Prostate gland (tissue), 2 donors: ENCODE results near the gene XNDC1N. TPM values are rescaled to one million over a fixed set of nuclear protein-coding genes. Genes with fewer than 3 reads are reported as not detected.

ENCODE experiments used
- DNase-seq: peaks from one replicate; pipeline ENCODE4 v3.0.0-alpha.2; 2019; ENCODE audit warnings: low spot score
- H3K27ac ChIP-seq, 2 donors: fragments of 200-600 bp; sonication (generic); 2 replicates each; pipeline ENCODE4 v1.5.1; 2017 to 2019
- H3K27me3 ChIP-seq: fragments of 200-600 bp; sonication (generic); replicated peaks from 2 replicates; pipeline ENCODE4 v1.5.1; 2019; ENCODE audit not compliant: insufficient read depth
- H3K36me3 ChIP-seq, 2 donors: fragments of 200-600 bp; sonication (generic); 1 replicate in 1 of 2; 2 replicates in 1 of 2; pipeline versions ENCODE4 v1.5.1 to v1.8.1; 2017 to 2019
- H3K4me1 ChIP-seq: fragments of 200-600 bp; sonication (generic); replicated peaks from 2 replicates; pipeline ENCODE4 v1.5.1; 2019
- H3K4me3 ChIP-seq, 2 donors: fragments of 200-600 bp; sonication (generic); 2 replicates each; pipeline ENCODE4 v1.5.1; 2017 to 2019
- H3K9me3 ChIP-seq: fragments of 200-600 bp; sonication (generic); 2 replicates; pipeline ENCODE4 v1.5.1; 2017
- POLR2A ChIP-seq: fragments of 450-650 bp; IDR thresholded peaks from one replicate; pipeline ENCODE4 v1.6.1; 2016; ENCODE audit warnings: antibody characterized with exemption, mild to moderate bottlenecking
- POLR2AphosphoS5 ChIP-seq: sonication (generic); formaldehyde crosslinking; IDR thresholded peaks from one replicate; pipeline ENCODE4 v1.6.1; 2017; ENCODE audit warnings: antibody characterized with exemption
- WGBS: methylation state at CpG from one replicate; pipeline ENCODE4 v1.1.5; 2018; 5-methylcytosine and 5-hydroxymethylcytosine counted together
- intact Hi-C: fragments of 100-400 bp; cut with DNase I; formaldehyde crosslinking; loops from one replicate; pipeline ENCODE4 v1.14.2; 2022
- total RNA-seq, 2 donors: library from RNA; depleted of rRNA; stranded (reverse); fragments of >200 nt; gene quantifications; one replicate each; pipeline ENCODE4 v1.1.0, GENCODE V29; 2016
- TF ChIP-seq, protein P1 (sequence below), 4 experiments: fragments of 200-600 bp in 2 of 4; fragments of 450-650 bp in 2 of 4; sonication (generic) in 2 of 4; IDR thresholded peaks; 1 replicate in 3 of 4; 2 replicates in 1 of 4; pipeline ENCODE4 v1.5.1; 2016 to 2019; ENCODE audit warnings: antibody characterized with exemption in 4 of 4, mild to moderate bottlenecking in 2 of 4, moderate library complexity in 2 of 4

The XNDC1N gene
- total RNA-seq, 2 donors from 2014 or later = 4.9 to 7.7 TPM

DNA sequence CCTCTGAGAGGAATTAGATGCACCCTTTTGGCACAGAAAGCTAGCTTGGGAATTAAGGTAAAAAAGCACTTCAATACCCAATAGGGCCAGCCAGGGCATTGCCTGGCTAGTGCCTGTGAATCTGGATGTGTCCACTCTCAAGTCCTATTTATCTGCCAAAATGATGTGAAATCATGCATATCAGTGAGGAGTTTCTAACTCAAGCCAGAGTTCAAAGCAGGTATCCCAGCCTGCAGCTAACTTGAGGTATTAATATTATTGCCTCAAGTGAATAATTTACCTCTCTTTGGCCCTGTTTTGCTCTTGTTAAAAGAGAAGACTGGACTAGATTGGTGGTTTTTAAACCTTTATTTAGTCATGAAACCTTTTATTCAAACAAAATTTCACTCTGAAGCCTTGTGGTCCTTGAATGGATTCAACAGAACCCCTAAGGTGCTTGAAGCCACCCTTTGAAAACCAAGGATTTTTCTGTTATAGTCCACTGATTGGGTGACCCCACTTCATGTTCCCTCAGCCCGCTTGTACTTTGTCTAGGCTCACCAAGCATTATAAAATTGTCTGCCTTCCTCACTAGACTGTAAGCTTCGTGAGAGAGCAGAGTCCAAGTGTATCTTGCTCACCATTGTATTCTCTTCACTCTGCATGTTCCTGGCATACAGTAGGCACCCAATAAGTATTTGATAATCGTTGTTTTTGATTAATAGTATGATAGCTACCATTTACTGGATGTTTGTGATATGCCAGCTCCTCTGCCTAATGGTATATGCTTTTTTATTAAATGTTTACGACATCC lies 4.9 kb upstream of the XNDC1N start:
- no peaks in the 10 kb centered on the region for H3K36me3 ChIP-seq
- H3K4me3 ChIP-seq = no peak overlapping the region
- peaks cover 7% of the 10 kb centered on the region for H3K4me1 ChIP-seq
- WGBS = 77% methylated on average over 4 of the region's 4 CpGs
- H3K27me3 ChIP-seq = no peaks in the 10 kb centered on the region
- intact Hi-C loops = no loop called here
- H3K27ac ChIP-seq = no peak overlapping the region
- H3K9me3 ChIP-seq = no peaks in the 10 kb centered on the region
- no peak for DNase-seq
- TF ChIP-seq, protein P1, sequence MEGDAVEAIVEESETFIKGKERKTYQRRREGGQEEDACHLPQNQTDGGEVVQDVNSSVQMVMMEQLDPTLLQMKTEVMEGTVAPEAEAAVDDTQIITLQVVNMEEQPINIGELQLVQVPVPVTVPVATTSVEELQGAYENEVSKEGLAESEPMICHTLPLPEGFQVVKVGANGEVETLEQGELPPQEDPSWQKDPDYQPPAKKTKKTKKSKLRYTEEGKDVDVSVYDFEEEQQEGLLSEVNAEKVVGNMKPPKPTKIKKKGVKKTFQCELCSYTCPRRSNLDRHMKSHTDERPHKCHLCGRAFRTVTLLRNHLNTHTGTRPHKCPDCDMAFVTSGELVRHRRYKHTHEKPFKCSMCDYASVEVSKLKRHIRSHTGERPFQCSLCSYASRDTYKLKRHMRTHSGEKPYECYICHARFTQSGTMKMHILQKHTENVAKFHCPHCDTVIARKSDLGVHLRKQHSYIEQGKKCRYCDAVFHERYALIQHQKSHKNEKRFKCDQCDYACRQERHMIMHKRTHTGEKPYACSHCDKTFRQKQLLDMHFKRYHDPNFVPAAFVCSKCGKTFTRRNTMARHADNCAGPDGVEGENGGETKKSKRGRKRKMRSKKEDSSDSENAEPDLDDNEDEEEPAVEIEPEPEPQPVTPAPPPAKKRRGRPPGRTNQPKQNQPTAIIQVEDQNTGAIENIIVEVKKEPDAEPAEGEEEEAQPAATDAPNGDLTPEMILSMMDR (IDR thresholded peaks at IDR 0.05) = no peak
- TF ChIP-seq POLR2AphosphoS5 = no peak
- TF ChIP-seq POLR2A = no peak

DNA sequence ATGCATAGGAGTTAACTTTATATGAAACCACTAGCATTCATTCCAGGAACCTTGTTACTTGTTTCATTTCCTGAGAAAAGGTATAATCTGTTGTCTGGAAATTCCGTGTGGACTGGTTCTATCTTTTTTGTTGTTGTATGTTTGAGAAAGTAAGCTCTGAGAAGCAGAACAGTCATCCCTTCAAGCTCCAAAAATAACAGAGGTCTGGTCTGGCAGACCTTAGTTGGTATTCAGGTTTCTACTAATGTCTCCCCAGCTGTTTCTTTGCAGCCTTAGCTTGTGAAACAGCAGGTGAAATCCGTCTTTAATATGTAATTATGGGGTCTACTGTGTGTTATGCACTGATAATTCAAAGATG lies 2.8 kb upstream of the XNDC1N start:
- intact Hi-C loops = no loop called here
- TF ChIP-seq POLR2AphosphoS5 (no peak), POLR2A (no peak)
- TF ChIP-seq, protein P1 (IDR thresholded peaks at IDR 0.05) = no peak
- no peak for DNase-seq
- no peak overlapping the region for H3K4me3 ChIP-seq
- no peaks in the 10 kb centered on the region for H3K9me3 ChIP-seq
- H3K27ac ChIP-seq = no peak overlapping the region
- WGBS = 44% methylated on average over 2 of the region's 2 CpGs
- peaks cover 7% of the 10 kb centered on the region for H3K4me1 ChIP-seq
- no peaks in the 10 kb centered on the region for H3K27me3 ChIP-seq
- no peaks in the 10 kb centered on the region for H3K36me3 ChIP-seq

DNA sequence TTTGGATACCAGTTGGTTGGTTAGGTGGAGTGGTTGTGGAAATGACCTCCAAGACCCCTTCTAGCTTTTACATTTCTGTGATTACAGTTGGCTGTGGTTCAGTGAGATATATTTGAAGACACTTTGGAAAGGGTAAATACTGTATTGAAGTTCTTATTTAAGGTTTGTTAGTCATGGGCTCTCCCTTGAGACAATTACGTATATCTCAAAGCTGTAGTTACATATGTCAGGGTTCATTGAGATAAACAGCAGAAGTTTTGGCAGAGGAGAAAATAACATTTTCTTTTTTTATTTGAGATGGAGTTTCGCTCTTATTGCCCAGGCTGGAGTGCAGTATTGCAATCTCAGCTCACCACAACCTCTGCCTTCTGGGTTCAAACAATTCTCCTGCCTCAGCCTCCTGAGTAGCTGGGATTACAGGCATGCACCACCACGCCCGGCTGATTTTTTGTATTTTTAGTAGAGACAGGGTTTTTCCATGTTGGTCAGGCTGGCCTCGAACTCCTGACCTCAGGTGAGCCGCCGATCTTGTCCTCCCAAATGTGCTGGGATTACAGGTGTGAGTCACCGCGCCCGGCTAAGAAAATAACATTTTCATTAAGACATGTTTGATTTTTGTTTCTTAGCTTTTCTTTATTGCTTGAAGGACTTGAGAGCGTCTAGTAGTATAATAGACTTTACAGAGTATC lies 2.3 kb upstream of the XNDC1N start:
- Histone ChIP-seq H3K4me1 (peaks cover 7% of the 10 kb centered on the region), H3K27ac (no peak overlapping the region), H3K9me3 (no peaks in the 10 kb centered on the region), H3K36me3 (no peaks in the 10 kb centered on the region), H3K4me3 (no peak overlapping the region), H3K27me3 (no peaks in the 10 kb centered on the region)
- no peak for DNase-seq
- 77% methylated on average over 11 of the region's 11 CpGs for WGBS
- TF ChIP-seq POLR2AphosphoS5 = no peak
- TF ChIP-seq, protein P1 (IDR thresholded peaks at IDR 0.05) = no peak
- intact Hi-C loops = no loop called here

DNA sequence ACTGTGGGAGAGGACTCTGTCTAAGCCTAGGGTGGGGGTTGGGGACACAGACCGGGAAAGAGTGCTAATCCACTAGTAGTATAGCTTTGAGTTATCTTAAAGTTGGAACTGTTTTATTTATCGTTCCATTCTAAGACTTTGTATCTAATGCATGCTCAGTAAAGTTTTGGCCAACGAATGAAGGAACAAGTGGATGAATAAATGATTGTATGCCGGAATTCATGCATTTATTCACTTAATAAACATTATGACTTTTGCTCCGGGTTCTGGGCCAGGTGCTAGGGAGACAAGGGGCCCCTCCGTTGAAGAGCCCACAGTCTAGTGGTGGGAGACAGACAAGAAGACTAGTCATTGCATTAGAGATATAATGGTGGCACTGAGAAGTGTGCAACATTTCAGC lies 1.1 kb upstream of the XNDC1N start:
- Histone ChIP-seq H3K9me3 (no peaks in the 10 kb centered on the region), H3K4me1 (peaks cover 7% of the 10 kb centered on the region), H3K36me3 (no peaks in the 10 kb centered on the region), H3K27me3 (no peaks in the 10 kb centered on the region), H3K4me3 (peak overlapping the region; percentile 71), H3K27ac (peak overlapping the region in 1 of 2 donors; percentile 88)
- intact Hi-C loops = no loop called here
- 3% methylated on average over 6 of the region's 6 CpGs for whole genome bisulfite sequencing
- TF ChIP-seq POLR2A = no peak
- TF ChIP-seq, protein P1 (IDR thresholded peaks at IDR 0.05) = no peak
- TF ChIP-seq POLR2AphosphoS5 = no peak
- DNase-seq = no peak
